ENCODE data around the gene OR2T33. TPM values are rescaled to one million over a fixed set of nuclear protein-coding genes. Genes with fewer than 3 reads are reported as not detected.
"Not testable (repeated sequence)": the region's sequence is repeated elsewhere in the genome, so short reads cannot be mapped to it uniquely, and the experiment has no call there.

OR2T33 gene
- not detected for total RNA-seq

- DNase-seq: no peak
- H3K27ac ChIP-seq: no peak within 1 kb of the TSS
- no peak within 1 kb of the TSS for H3K4me3 ChIP-seq
- TF ChIP-seq CTCF (IDR thresholded peaks at IDR 0.05): no peak
- no peak for TF ChIP-seq POLR2A (IDR thresholded peaks at IDR 0.05)
- no peaks in the 10 kb centered on the region for H3K9me3 ChIP-seq
- H3K36me3 ChIP-seq: no peaks in the 10 kb centered on the region
- no peaks in the 10 kb centered on the region for H3K27me3 ChIP-seq
- no peaks in the 10 kb centered on the region for H3K4me1 ChIP-seq
Observed at GRCh38 chr1:248277876-248278275, at the start of gene OR2T33. Gene OR2T33 (minus strand): TSS chr1:248277976. CDS start chr1:248273814, 4,162 bp downstream.

- peaks cover 0 to 3% (median 0%) of the 10 kb centered on the region in 4 donors for H3K9me3 ChIP-seq
- no peak within 1 kb of the TSS for H3K27ac ChIP-seq
- no peaks in the 10 kb centered on the region for H3K27me3 ChIP-seq
- no peaks in the 10 kb centered on the region for H3K4me1 ChIP-seq
- H3K36me3 ChIP-seq: no peaks in the 10 kb centered on the region
- no peak for DNase-seq
- H3K4me3 ChIP-seq: no peak within 1 kb of the TSS
- TF ChIP-seq POLR2A (IDR thresholded peaks at IDR 0.05) (no peak), CTCF (IDR thresholded peaks at IDR 0.05) (no peak)
Observed at GRCh38 chr1:248324468-248324867, 46.7 kb upstream of the OR2T33 start, which contains the start of gene OR2M7. Gene OR2M7 (minus strand): TSS chr1:248324568. CDS start chr1:248324568, 0 bp downstream.

GRCh38 chr1:248316796-248317195 lies 39.0 kb upstream of the OR2T33 start:
- Histone ChIP-seq H3K27me3 (no peaks in the 10 kb centered on the region), H3K9me3 (no peaks in the 10 kb centered on the region), H3K4me3 (no peak overlapping the region), H3K4me1 (no peaks in the 10 kb centered on the region), H3K27ac (no peak overlapping the region), H3K36me3 (no peaks in the 10 kb centered on the region)
- TF ChIP-seq POLR2A (IDR thresholded peaks at IDR 0.05): no peak
- no peak for TF ChIP-seq CTCF (IDR thresholded peaks at IDR 0.05)
- no peak for DNase-seq

- H3K9me3 ChIP-seq, H3K4me3 ChIP-seq, DNase-seq, H3K4me1 ChIP-seq, H3K27ac ChIP-seq, H3K36me3 ChIP-seq, H3K27me3 ChIP-seq: not testable (repeated sequence)
Observed at GRCh38 chr1:248306740-248307139, 29.0 kb upstream of the OR2T33 start.

- DNase-seq: no peak
- H3K27me3 ChIP-seq: no peaks in the 10 kb centered on the region
- H3K4me1 ChIP-seq: no peaks in the 10 kb centered on the region
- H3K27ac ChIP-seq: no peak overlapping the region
- no peaks in the 10 kb centered on the region for H3K9me3 ChIP-seq
- H3K4me3 ChIP-seq: no peak overlapping the region
- TF ChIP-seq CTCF (IDR thresholded peaks at IDR 0.05) (no peak), POLR2A (IDR thresholded peaks at IDR 0.05) (no peak)
- H3K36me3 ChIP-seq: no peaks in the 10 kb centered on the region
Observed at GRCh38 chr1:248306103-248306502, 28.3 kb upstream of the OR2T33 start.

- not testable (repeated sequence) for H3K4me3 ChIP-seq, H3K27me3 ChIP-seq, H3K27ac ChIP-seq, H3K9me3 ChIP-seq, H3K4me1 ChIP-seq, DNase-seq, H3K36me3 ChIP-seq
Observed at GRCh38 chr1:248305672-248306071, 27.9 kb upstream of the OR2T33 start.

- DNase-seq: no peak
- H3K27me3 ChIP-seq: no peaks in the 10 kb centered on the region
- no peak within 1 kb of the TSS for H3K27ac ChIP-seq
- no peaks in the 10 kb centered on the region for H3K4me1 ChIP-seq
- no peaks in the 10 kb centered on the region for H3K9me3 ChIP-seq
- H3K36me3 ChIP-seq: no peaks in the 10 kb centered on the region
- no peak for TF ChIP-seq POLR2A (IDR thresholded peaks at IDR 0.05)
- TF ChIP-seq CTCF (IDR thresholded peaks at IDR 0.05): no peak
- H3K4me3 ChIP-seq: no peak within 1 kb of the TSS
Observed at GRCh38 chr1:248303324-248303723, 25.5 kb upstream of the OR2T33 start, which contains the start of gene OR2T12. Gene OR2T12 (minus strand): TSS chr1:248303424. CDS start chr1:248295578, 7,846 bp downstream.
